GM23338 (cell line): Measurements from ENCODE around the gene S100PBP. TPM values are rescaled to one million over a fixed set of nuclear protein-coding genes. Genes with fewer than 3 reads are reported as not detected.
"Not testable (repeated sequence)": the region's sequence is repeated elsewhere in the genome, so short reads cannot be mapped to it uniquely, and the experiment has no call there.

Experiments
- ATAC-seq: fragments of 200-7000 bp; cut with Tn5 transposase; 3 replicates; pipeline ENCODE4 v1.9.1; 2020
- DNase-seq: peaks from one replicate; pipeline ENCODE4 v3.0.0-alpha.2; 2015; ENCODE audit warnings: low spot score
- H2AFZ ChIP-seq: fragments of 200-600 bp; sonication (generic); 2 replicates; pipeline ENCODE4 v1.8.0; 2016; ENCODE audit warnings: antibody characterized with exemption, mild to moderate bottlenecking, moderate library complexity
- H3F3A ChIP-seq: fragments of 200-600 bp; sonication (generic); replicated peaks from 2 replicates; pipeline ENCODE4 v1.8.0; 2017; ENCODE audit warnings: antibody characterized with exemption, mixed run types, low read depth
- H3K27ac ChIP-seq: fragments of 200-600 bp; sonication (generic); 2 replicates; pipeline ENCODE4 v1.6.1; 2016; ENCODE audit warnings: low read depth
- H3K27me3 ChIP-seq: fragments of 200-600 bp; sonication (generic); 2 replicates; pipeline ENCODE4 v1.8.0; 2016; ENCODE audit warnings: mild to moderate bottlenecking, mixed run types, moderate library complexity; ENCODE audit not compliant: insufficient read depth
- H3K36me3 ChIP-seq: fragments of 200-600 bp; sonication (generic); 2 replicates; pipeline ENCODE4 v1.8.0; 2016; ENCODE audit warnings: mild to moderate bottlenecking; ENCODE audit not compliant: insufficient read depth
- H3K4me1 ChIP-seq: fragments of 200-600 bp; sonication (generic); 2 replicates; pipeline ENCODE4 v1.8.0; 2016; ENCODE audit warnings: mild to moderate bottlenecking, moderate library complexity; ENCODE audit not compliant: insufficient read depth
- H3K4me2 ChIP-seq: fragments of 200-600 bp; sonication (generic); 2 replicates; pipeline ENCODE4 v1.7.1; 2017; ENCODE audit warnings: mixed run types
- H3K4me3 ChIP-seq: fragments of 200-600 bp; sonication (generic); 2 replicates; pipeline ENCODE4 v1.6.1; 2016; ENCODE audit warnings: mixed run types
- H3K79me2 ChIP-seq: fragments of 200-600 bp; sonication (generic); replicated peaks from 2 replicates; pipeline ENCODE4 v1.8.0; 2017; ENCODE audit warnings: mild to moderate bottlenecking; ENCODE audit not compliant: insufficient read depth
- H3K9me2 ChIP-seq: fragments of 200-600 bp; sonication (generic); 2 replicates; pipeline ENCODE4 v1.8.0; 2017; ENCODE audit not compliant: insufficient read depth
- H4K20me1 ChIP-seq: fragments of 200-600 bp; sonication (generic); replicated peaks from 2 replicates; pipeline ENCODE4 v1.8.0; 2017; ENCODE audit warnings: mild to moderate bottlenecking; ENCODE audit not compliant: insufficient read depth
- H3K27ac Mint-ChIP-seq: 2 replicates; pipeline ENCODE4 v1.8.0; 2020; ENCODE audit warnings: inconsistent platforms, mild to moderate bottlenecking, moderate library complexity, mixed read lengths
- H3K27me3 Mint-ChIP-seq: 3 replicates; pipeline ENCODE4 v1.8.0; 2022; ENCODE audit warnings: low read depth, mild to moderate bottlenecking, moderate library complexity, mixed read lengths, inconsistent platforms; ENCODE audit not compliant: insufficient read depth, poor library complexity
- H3K36me3 Mint-ChIP-seq: 3 replicates; pipeline ENCODE4 v1.8.0; 2021; ENCODE audit warnings: low read depth, mild to moderate bottlenecking, inconsistent platforms, moderate library complexity, mixed read lengths
- H3K4me1 Mint-ChIP-seq: 3 replicates; pipeline ENCODE4 v1.8.0; 2020; ENCODE audit warnings: mild to moderate bottlenecking, inconsistent platforms, mixed read lengths
- H3K4me3 Mint-ChIP-seq: 3 replicates; pipeline ENCODE4 v1.8.0; 2021; ENCODE audit warnings: moderate library complexity, mild to moderate bottlenecking, inconsistent platforms, mixed read lengths
- H3K9me3 Mint-ChIP-seq: 3 replicates; pipeline ENCODE4 v1.8.0; 2020; ENCODE audit warnings: moderate library complexity, mild to moderate bottlenecking, inconsistent platforms, mixed read lengths
- CREB1 ChIP-seq: fragments of 250-450 bp; sonication (Bioruptor Pico); IDR thresholded peaks from 2 replicates; pipeline ENCODE4 v1.5.0; 2020; ENCODE audit warnings: low read depth, mild to moderate bottlenecking, moderate library complexity
- EZH2 ChIP-seq: fragments of 200-600 bp; sonication (generic); IDR thresholded peaks from one replicate; pipeline ENCODE4 v1.8.0; 2017; ENCODE audit warnings: antibody characterized with exemption, mild to moderate bottlenecking, low read depth; ENCODE audit not compliant: unreplicated experiment
- EZH2phosphoT487 ChIP-seq: fragments of 200-600 bp; sonication (generic); IDR thresholded peaks from one replicate; pipeline ENCODE4 v1.8.1; 2018; ENCODE audit warnings: antibody characterized with exemption; ENCODE audit not compliant: unreplicated experiment
- JUNB ChIP-seq: IDR thresholded peaks from one replicate; pipeline ENCODE4 v1.6.1; 2016; ENCODE audit warnings: antibody characterized with exemption; ENCODE audit not compliant: unreplicated experiment
- NANOG ChIP-seq: IDR thresholded peaks from 2 replicates; pipeline ENCODE4 v1.6.1; 2016; ENCODE audit warnings: antibody characterized with exemption, borderline replicate concordance
- POLR2AphosphoS5 ChIP-seq: IDR thresholded peaks from 2 replicates; pipeline ENCODE4 v1.6.1; 2016; ENCODE audit warnings: antibody characterized with exemption, low read depth
- STAT1 ChIP-seq: IDR thresholded peaks from one replicate; pipeline ENCODE4 v1.6.1; 2016; ENCODE audit warnings: antibody characterized with exemption; ENCODE audit not compliant: unreplicated experiment
- ZNF114 ChIP-seq: fragments of 250-450 bp; sonication (Bioruptor Pico); IDR thresholded peaks from 2 replicates; pipeline ENCODE4 v1.5.0; 2020; ENCODE audit warnings: mild to moderate bottlenecking, moderate library complexity
- ZNF331 ChIP-seq: fragments of 250-450 bp; sonication (Bioruptor Pico); IDR thresholded peaks from 2 replicates; pipeline ENCODE4 v1.5.0; 2020; ENCODE audit warnings: low read depth, mild to moderate bottlenecking, moderate library complexity
- polyA plus RNA-seq: library from polyadenylated mRNA; unstranded; fragments of >200 nt; fragmentation: Nextera tagmentation; extraction: Ambion mirVana; gene quantifications from 2 replicates; pipeline ENCODE4 v1.2.1, GENCODE V29; 2016
- total RNA-seq: library from RNA; depleted of rRNA; stranded (reverse); fragments of >200 nt; shearing (Covaris generic); gene quantifications from 2 replicates; pipeline ENCODE4 v1.2.3, GENCODE V29; 2014
- TF ChIP-seq, protein P1 (sequence below): IDR thresholded peaks from 2 replicates; pipeline ENCODE4 v1.6.1; 2016; ENCODE audit warnings: antibody characterized with exemption
- TF ChIP-seq, protein P2 (sequence below), 2 experiments: fragments of 200-600 bp in 1 of 2; sonication (generic) in 1 of 2; conservative IDR thresholded peaks; 2 replicates each; pipeline versions ENCODE4 v1.5.1 to v1.6.1; 2016 to 2017; ENCODE audit warnings: antibody characterized with exemption in 2 of 2, low read depth in 2 of 2, mild to moderate bottlenecking in 2 of 2, moderate library complexity in 1 of 2
- TF ChIP-seq, protein P3 (sequence below): IDR thresholded peaks from one replicate; pipeline ENCODE4 v1.6.1; 2018; ENCODE audit warnings: antibody characterized with exemption; ENCODE audit not compliant: unreplicated experiment

Gene S100PBP
- total and polyA plus RNA-seq, 2 experiments from 2014 or later = 30.6 to 65.2 TPM

DNA sequence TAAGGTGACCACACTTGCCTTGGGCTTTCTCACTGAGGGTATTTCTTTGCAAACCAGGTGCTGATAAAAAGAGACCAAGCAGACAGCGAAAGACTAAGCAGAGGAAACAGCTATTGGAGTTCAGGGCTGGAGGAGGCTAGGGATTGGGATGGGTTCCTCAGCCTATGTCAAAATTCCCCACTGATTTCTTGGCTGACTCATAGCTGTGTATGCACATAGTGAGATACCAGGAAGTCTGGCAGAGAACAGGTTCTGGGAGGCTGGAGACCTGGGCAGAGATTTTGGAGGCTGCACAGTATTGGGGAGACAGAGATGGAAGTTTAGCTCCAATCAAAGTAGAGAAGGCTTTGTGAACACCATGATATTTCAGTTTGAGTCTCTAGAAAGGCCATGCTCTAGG lies 25.6 kb upstream of the S100PBP start (continued):
- TF ChIP-seq, protein P1, sequence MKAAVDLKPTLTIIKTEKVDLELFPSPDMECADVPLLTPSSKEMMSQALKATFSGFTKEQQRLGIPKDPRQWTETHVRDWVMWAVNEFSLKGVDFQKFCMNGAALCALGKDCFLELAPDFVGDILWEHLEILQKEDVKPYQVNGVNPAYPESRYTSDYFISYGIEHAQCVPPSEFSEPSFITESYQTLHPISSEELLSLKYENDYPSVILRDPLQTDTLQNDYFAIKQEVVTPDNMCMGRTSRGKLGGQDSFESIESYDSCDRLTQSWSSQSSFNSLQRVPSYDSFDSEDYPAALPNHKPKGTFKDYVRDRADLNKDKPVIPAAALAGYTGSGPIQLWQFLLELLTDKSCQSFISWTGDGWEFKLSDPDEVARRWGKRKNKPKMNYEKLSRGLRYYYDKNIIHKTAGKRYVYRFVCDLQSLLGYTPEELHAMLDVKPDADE = no peak
- TF ChIP-seq POLR2AphosphoS5 (no peak), EZH2phosphoT487 (no peak), STAT1 (no peak), EZH2 (no peak), ZNF331 (CRISPR knock-in tag) (no peak), NANOG (no peak), JUNB (no peak), ZNF114 (CRISPR knock-in tag) (no peak), CREB1 (CRISPR knock-in tag) (no peak)
- TF ChIP-seq, protein P2, sequence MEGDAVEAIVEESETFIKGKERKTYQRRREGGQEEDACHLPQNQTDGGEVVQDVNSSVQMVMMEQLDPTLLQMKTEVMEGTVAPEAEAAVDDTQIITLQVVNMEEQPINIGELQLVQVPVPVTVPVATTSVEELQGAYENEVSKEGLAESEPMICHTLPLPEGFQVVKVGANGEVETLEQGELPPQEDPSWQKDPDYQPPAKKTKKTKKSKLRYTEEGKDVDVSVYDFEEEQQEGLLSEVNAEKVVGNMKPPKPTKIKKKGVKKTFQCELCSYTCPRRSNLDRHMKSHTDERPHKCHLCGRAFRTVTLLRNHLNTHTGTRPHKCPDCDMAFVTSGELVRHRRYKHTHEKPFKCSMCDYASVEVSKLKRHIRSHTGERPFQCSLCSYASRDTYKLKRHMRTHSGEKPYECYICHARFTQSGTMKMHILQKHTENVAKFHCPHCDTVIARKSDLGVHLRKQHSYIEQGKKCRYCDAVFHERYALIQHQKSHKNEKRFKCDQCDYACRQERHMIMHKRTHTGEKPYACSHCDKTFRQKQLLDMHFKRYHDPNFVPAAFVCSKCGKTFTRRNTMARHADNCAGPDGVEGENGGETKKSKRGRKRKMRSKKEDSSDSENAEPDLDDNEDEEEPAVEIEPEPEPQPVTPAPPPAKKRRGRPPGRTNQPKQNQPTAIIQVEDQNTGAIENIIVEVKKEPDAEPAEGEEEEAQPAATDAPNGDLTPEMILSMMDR (conservative IDR thresholded peaks at IDR 0.05; ENCODE audit: low read depth in 2 of 2) = no peak

DNA sequence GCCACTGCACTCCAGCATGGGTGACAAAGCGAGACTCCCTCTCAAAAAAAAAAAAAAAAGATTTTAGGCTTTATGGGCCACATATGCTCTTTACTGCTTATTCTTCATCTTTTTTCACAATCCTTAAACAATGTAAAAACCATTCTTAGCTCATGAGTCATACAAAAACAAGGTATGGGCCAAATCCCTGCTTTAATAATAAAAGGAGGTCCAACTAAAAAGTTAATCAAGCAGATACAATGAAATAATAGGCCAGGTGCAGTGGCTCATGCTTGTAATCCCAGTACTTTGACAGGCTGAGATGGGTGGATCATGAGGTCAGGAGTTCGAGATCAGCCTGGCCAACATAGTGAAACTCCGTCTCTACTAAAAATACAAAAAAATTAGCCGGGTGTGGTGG lies 21.7 kb upstream of the S100PBP start:
- H3K4me1 Mint-ChIP-seq = not testable (repeated sequence)

DNA sequence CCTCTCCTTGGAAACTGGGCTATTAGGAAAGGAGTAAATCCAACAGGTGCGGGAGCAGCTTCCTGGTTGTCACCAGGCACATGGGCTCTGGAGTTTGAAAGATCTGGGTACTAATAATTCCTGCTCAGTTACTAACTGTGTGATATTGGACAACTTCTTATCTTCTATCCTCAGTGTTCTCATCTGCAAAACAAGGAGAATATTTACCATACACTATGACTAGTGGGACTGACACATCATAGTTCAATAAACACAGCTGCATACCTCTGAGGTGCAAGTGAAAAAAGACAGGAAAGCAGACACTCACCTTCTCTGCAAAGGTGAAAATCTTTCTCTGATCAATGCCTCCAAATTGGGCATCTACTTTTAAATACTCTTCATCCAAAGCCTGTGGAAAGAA lies 20.0 kb upstream of the S100PBP start:
- Mint-ChIP-seq H3K27ac (no peak overlapping the region), H3K36me3 (peaks cover 81% of the 10 kb centered on the region), H3K27me3 (no peaks in the 10 kb centered on the region), H3K9me3 (no peaks in the 10 kb centered on the region), H3K4me3 (no peak overlapping the region), H3K4me1 (no peaks in the 10 kb centered on the region)
- Histone ChIP-seq H3K36me3 (peaks cover 73% of the 10 kb centered on the region), H3K27me3 (no peaks in the 10 kb centered on the region), H3K4me3 (no peak overlapping the region), H4K20me1 (peaks cover 50% of the 10 kb centered on the region), H2AFZ (no peak overlapping the region), H3K79me2 (peaks cover 30% of the 10 kb centered on the region), H3K9me2 (no peaks in the 10 kb centered on the region), H3K27ac (0 out of 2 replicates have a peak overlapping the region, but pooled peaks have one; percentile 50), H3K4me1 (no peaks in the 10 kb centered on the region), H3F3A (peaks cover 22% of the 10 kb centered on the region), H3K4me2 (no peak overlapping the region)
- TF ChIP-seq, protein P3, sequence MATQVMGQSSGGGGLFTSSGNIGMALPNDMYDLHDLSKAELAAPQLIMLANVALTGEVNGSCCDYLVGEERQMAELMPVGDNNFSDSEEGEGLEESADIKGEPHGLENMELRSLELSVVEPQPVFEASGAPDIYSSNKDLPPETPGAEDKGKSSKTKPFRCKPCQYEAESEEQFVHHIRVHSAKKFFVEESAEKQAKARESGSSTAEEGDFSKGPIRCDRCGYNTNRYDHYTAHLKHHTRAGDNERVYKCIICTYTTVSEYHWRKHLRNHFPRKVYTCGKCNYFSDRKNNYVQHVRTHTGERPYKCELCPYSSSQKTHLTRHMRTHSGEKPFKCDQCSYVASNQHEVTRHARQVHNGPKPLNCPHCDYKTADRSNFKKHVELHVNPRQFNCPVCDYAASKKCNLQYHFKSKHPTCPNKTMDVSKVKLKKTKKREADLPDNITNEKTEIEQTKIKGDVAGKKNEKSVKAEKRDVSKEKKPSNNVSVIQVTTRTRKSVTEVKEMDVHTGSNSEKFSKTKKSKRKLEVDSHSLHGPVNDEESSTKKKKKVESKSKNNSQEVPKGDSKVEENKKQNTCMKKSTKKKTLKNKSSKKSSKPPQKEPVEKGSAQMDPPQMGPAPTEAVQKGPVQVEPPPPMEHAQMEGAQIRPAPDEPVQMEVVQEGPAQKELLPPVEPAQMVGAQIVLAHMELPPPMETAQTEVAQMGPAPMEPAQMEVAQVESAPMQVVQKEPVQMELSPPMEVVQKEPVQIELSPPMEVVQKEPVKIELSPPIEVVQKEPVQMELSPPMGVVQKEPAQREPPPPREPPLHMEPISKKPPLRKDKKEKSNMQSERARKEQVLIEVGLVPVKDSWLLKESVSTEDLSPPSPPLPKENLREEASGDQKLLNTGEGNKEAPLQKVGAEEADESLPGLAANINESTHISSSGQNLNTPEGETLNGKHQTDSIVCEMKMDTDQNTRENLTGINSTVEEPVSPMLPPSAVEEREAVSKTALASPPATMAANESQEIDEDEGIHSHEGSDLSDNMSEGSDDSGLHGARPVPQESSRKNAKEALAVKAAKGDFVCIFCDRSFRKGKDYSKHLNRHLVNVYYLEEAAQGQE = no peak
- TF ChIP-seq EZH2phosphoT487 (peak; percentile 4), EZH2 (no peak), STAT1 (no peak)
- no peak for DNase-seq
- no peak for ATAC-seq

More for the DNA sequence above, 21.7 kb upstream of the S100PBP start:
- H3K4me3 ChIP-seq, DNase-seq, H3K27ac ChIP-seq, H3K27me3 ChIP-seq, H3K27me3 Mint-ChIP-seq, H3K9me2 ChIP-seq, H2AFZ ChIP-seq, H3K4me2 ChIP-seq, H3K4me1 ChIP-seq, H3K27ac Mint-ChIP-seq, ATAC-seq, H3K4me3 Mint-ChIP-seq, H3K9me3 Mint-ChIP-seq: not testable (repeated sequence)
- peaks cover 49% of the 10 kb centered on the region for H4K20me1 ChIP-seq
- H3K79me2 ChIP-seq = peaks cover 14% of the 10 kb centered on the region
- peaks cover 19% of the 10 kb centered on the region for H3F3A ChIP-seq
- peaks cover 82% of the 10 kb centered on the region for H3K36me3 Mint-ChIP-seq
- H3K36me3 ChIP-seq = peaks cover 78% of the 10 kb centered on the region
